OCI-LY1 (cell line): ENCODE measurements around the gene DZIP3.

Source experiments
- CTCF ChIP-seq: fragments of 200-600 bp; sonication (generic), shearing (Covaris generic); IDR thresholded peaks from 2 replicates; pipeline ENCODE4 v1.5.1; 2017; ENCODE audit warnings: mild to moderate bottlenecking, antibody characterized with exemption, low read length, moderate library complexity, mixed read lengths
- EZH2 ChIP-seq: fragments of 200-600 bp; sonication (generic), shearing (Covaris generic); IDR thresholded peaks from 2 replicates; pipeline ENCODE4 v1.8.0; 2017; ENCODE audit warnings: borderline replicate concordance, mixed run types, mild to moderate bottlenecking, antibody characterized with exemption, low read length, moderate library complexity, mixed read lengths

GRCh38 chr3:108742929-108743328 lies 153.4 kb downstream of the DZIP3 start:
- no peak for TF ChIP-seq CTCF
- TF ChIP-seq EZH2, result no peak
